AG09309 (cell line): ENCODE results near the gene PHC3.

Experiments
- DNase-seq: peaks from one replicate; pipeline ENCODE4 v3.0.0-alpha.2; 2010; ENCODE audit warnings: low read depth
- H3K4me3 ChIP-seq: 2 replicates; pipeline ENCODE4 v1.5.1; 2011; ENCODE audit warnings: mild to moderate bottlenecking, low read depth, low read length, moderate library complexity; ENCODE audit not compliant: control insufficient read depth
- CTCF ChIP-seq: IDR thresholded peaks from 2 replicates; pipeline ENCODE4 v1.5.1; 2011; ENCODE audit warnings: mild to moderate bottlenecking, low read depth, low read length, inconsistent platforms; ENCODE audit not compliant: insufficient read depth, control insufficient read depth; ENCODE audit errors: missing control alignments

PHC3 gene

DNA sequence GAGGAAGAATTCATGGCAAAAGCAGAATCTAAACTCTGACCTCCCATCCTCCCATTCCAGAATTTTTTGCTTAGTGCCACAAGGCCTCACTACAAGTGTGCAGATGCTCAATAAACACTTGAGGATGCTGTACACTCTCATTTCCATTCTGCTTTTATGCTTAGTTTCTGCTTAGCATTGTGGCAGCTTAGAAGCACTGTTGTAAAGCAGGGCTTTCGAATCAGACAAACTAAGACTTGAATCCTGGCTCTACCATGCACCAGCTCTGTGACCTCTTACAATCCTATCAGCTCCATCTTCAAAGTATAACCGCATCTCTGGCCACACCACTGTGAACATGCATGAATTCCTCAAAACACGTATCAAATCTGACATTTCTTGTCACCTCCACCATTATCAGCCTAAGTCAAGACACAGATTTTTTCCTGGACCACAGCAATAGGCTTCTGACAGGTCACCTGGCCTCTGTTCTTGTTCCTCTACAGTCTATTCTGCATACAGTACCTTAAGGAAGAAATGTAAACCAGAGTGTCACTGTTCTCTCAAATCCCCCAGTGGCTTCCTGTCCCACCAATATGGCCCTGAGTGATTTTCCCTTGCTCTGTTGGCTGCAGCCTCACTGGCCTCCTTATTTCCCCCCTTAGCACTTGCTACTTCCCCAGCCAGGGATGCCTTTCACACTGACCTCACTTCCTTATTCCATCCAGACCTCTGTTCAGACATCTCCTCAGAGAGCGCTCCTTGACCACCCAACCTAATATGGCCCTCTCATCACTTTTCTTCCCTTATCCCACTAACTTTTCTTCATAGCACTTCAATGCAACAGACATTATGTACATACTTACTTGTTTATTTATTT is 8.1 kb upstream of the PHC3 start:
- TF ChIP-seq CTCF: no peak
- no peak overlapping the region for H3K4me3 ChIP-seq
- DNase-seq: no peak

DNA sequence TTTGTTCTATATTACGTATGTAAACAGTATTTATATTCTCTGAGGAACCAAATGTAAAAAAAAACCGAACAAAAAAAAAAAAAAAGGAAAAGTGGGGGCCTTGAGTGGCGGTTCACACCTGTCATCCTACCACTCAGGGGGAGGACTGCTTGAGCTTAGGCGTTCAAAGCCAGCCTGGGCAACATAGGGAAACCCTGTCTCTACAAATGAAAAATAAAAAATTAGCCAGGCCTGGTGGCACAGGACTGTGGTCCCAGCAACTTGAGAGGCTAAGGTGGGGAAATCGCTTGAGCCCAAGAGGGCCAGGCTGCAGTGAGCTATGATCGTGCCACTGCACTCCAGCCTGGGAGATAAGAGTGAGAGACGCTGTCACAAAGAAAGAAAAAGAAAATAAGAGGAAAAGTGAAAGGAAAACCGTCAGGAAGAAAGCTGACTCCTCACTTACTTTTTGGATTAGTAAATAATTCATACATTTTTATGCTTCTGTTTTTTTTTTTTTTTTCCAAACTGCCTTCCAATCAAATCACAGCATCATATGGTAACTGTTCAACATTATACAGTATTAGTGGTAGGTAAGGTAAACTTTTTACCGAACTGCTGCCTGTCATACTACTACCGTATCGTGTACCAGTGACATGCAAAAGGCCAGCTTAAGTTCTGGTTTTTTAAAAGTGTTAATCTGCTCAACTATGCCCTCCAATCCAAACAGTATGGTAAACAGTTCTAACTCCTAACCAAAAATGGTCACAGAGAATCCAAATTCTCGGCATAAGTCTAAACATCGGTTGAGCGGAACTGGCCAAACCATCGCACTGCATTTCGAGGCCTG is 1.2 kb downstream of the PHC3 start:
- DNase-seq: no peak
- peak overlapping the region; percentile 86 for H3K4me3 ChIP-seq
- TF ChIP-seq CTCF: no peak

GRCh38 chr3:170179432-170179831 is 2.1 kb downstream of the PHC3 start:
- H3K4me3 ChIP-seq: peak overlapping the region; percentile 86
- DNase-seq: no peak
- no peak for TF ChIP-seq CTCF

DNA sequence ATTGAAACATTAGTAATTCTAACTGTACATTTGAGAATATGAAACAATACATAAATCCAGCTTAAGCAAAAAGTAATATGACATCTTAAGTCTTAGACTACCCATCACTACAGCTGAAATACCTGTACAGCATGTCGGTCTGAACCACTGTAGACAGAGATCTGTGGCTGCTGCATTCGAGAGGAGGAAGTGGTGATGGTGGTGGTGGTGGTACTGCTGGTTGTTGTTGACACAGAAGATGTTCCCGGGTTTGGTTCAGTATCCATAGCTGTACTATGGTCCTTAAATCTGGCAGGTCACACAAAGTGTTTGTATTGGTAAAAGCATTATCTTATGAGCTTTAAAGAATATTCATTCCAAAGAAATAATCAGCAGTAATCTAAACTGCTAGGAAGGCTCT is 2.9 kb downstream of the PHC3 start:
- no peak overlapping the region for H3K4me3 ChIP-seq
- no peak for DNase-seq
- no peak for TF ChIP-seq CTCF

- no peak overlapping the region for H3K4me3 ChIP-seq
- DNase-seq: no peak
- no peak for TF ChIP-seq CTCF
Observed at GRCh38 chr3:170171563-170171962, 10.0 kb downstream of the PHC3 start.

- no peak for DNase-seq
- no peak for TF ChIP-seq CTCF
- no peak overlapping the region for H3K4me3 ChIP-seq
Observed at GRCh38 chr3:170164717-170165116, 16.8 kb downstream of the PHC3 start.
